Endothelial cell (in vitro differentiated cells): ENCODE measurements around the gene SMURF1. TPM values are rescaled to one million over a fixed set of nuclear protein-coding genes. Genes with fewer than 3 reads are reported as not detected.

Experiments used
- DNase-seq: peaks from one replicate; pipeline ENCODE4 v3.0.0; 2021; ENCODE audit warnings: low spot score
- H3K27ac Mint-ChIP-seq: one replicate; pipeline ENCODE4 v1.8.0; 2021; ENCODE audit warnings: mixed read lengths, inconsistent platforms; ENCODE audit not compliant: unreplicated experiment
- H3K27me3 Mint-ChIP-seq: one replicate; pipeline ENCODE4 v1.8.0; 2021; ENCODE audit warnings: mild to moderate bottlenecking, moderate library complexity, mixed read lengths, inconsistent platforms; ENCODE audit not compliant: unreplicated experiment
- H3K36me3 Mint-ChIP-seq: one replicate; pipeline ENCODE4 v1.8.0; 2021; ENCODE audit warnings: mild to moderate bottlenecking, low read depth, mixed read lengths, inconsistent platforms; ENCODE audit not compliant: unreplicated experiment
- H3K4me1 Mint-ChIP-seq: one replicate; pipeline ENCODE4 v1.8.0; 2021; ENCODE audit warnings: mild to moderate bottlenecking, mixed read lengths, inconsistent platforms; ENCODE audit not compliant: unreplicated experiment
- H3K4me3 Mint-ChIP-seq: one replicate; pipeline ENCODE4 v1.8.0; 2021; ENCODE audit warnings: mild to moderate bottlenecking, mixed read lengths, inconsistent platforms; ENCODE audit not compliant: unreplicated experiment
- H3K9me3 Mint-ChIP-seq: one replicate; pipeline ENCODE4 v1.8.0; 2021; ENCODE audit warnings: mixed read lengths, inconsistent platforms; ENCODE audit not compliant: unreplicated experiment
- CTCF ChIP-seq: fragments of 200-600 bp; sonication (generic); IDR thresholded peaks from one replicate; pipeline ENCODE4 v1.5.0; 2021; ENCODE audit warnings: antibody characterized with exemption; ENCODE audit not compliant: unreplicated experiment
- total RNA-seq: library from RNA; stranded (reverse); fragmentation: NEBNext Ultra II Directional; extraction: Animal tissue kit (Norgen Biotek cat#: 25700); gene quantifications from one replicate; pipeline ENCODE4 v1.2.1, GENCODE V29; 2021; ENCODE audit not compliant: unreplicated experiment

SMURF1 gene
- total RNA-seq, 1 donor from 2014 or later, result 32.5 TPM

GRCh38 chr7:99141841-99142726 lies 1.8 kb downstream of the SMURF1 start:
- Mint-ChIP-seq H3K27me3 (peaks cover 11% of the 10 kb centered on the region), H3K4me1 (peaks cover 28% of the 10 kb centered on the region), H3K27ac (peak overlapping the region; percentile 94), H3K9me3 (no peaks in the 10 kb centered on the region), H3K4me3 (peak overlapping the region; percentile 90), H3K36me3 (peaks cover 7% of the 10 kb centered on the region)
- DNase-seq, result peak; percentile 62
- TF ChIP-seq CTCF, result no peak

GRCh38 chr7:99141334-99141733 lies 2.6 kb downstream of the SMURF1 start:
- H3K4me3 Mint-ChIP-seq, result no peak overlapping the region
- peaks cover 7% of the 10 kb centered on the region for H3K36me3 Mint-ChIP-seq

GRCh38 chr7:99140813-99141212 lies 3.1 kb downstream of the SMURF1 start:
- DNase-seq, result no peak
- Mint-ChIP-seq H3K27ac (no peak overlapping the region), H3K4me3 (peak overlapping the region; percentile 19), H3K27me3 (peaks cover 11% of the 10 kb centered on the region), H3K9me3 (no peaks in the 10 kb centered on the region), H3K36me3 (peaks cover 7% of the 10 kb centered on the region), H3K4me1 (peaks cover 28% of the 10 kb centered on the region)
- no peak for TF ChIP-seq CTCF

More at GRCh38 chr7:99141334-99141733, 2.6 kb downstream of the SMURF1 start:
- DNase-seq, result no peak
- Mint-ChIP-seq H3K9me3 (no peaks in the 10 kb centered on the region), H3K27ac (no peak overlapping the region), H3K4me1 (peaks cover 28% of the 10 kb centered on the region), H3K27me3 (peaks cover 11% of the 10 kb centered on the region)
- TF ChIP-seq CTCF, result no peak

DNA sequence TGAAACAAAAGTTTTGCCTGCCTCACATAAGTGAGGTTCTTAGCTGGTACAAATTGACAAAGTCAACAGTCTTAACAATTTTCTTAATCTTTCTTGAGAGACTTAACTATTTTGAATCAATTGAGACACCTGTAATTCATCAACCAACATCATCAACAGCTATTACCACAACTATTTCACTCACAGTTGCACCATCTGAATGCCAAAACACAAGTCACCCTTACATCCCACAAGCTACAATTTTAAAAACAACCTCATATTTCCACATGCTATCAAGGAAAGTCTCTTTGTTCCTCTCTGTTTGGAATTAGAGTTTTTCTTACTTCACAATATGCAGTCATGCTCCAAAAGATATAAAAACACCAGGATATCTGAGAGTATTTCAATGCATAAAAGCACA lies 4.9 kb downstream of the SMURF1 start:
- TF ChIP-seq CTCF, result no peak
- no peak for DNase-seq
- no peak overlapping the region for H3K27ac Mint-ChIP-seq
- no peak overlapping the region for H3K4me3 Mint-ChIP-seq
- peaks cover 25% of the 10 kb centered on the region for H3K4me1 Mint-ChIP-seq
- peaks cover 4% of the 10 kb centered on the region for H3K36me3 Mint-ChIP-seq
- no peaks in the 10 kb centered on the region for H3K9me3 Mint-ChIP-seq
- peaks cover 8% of the 10 kb centered on the region for H3K27me3 Mint-ChIP-seq
